Hepatocyte (in vitro differentiated cells): ENCODE data around the gene CXCR5.

Source experiments
- EZH2 ChIP-seq: fragments of 200-600 bp; sonication (generic); IDR thresholded peaks from 2 replicates; pipeline ENCODE4 v1.6.1; 2016; ENCODE audit warnings: antibody characterized with exemption, mild to moderate bottlenecking, borderline replicate concordance
- EZH2phosphoT487 ChIP-seq: fragments of 200-600 bp; sonication (generic); IDR thresholded peaks from one replicate; pipeline ENCODE4 v1.6.1; 2018; ENCODE audit warnings: antibody characterized with exemption, mild to moderate bottlenecking, low read depth, moderate library complexity; ENCODE audit not compliant: unreplicated experiment, severe bottlenecking
- TF ChIP-seq, protein P1 (sequence below): fragments of 200-600 bp; sonication (generic); IDR thresholded peaks from 2 replicates; pipeline ENCODE4 v1.5.1; 2016; ENCODE audit warnings: antibody characterized with exemption, mild to moderate bottlenecking; ENCODE audit not compliant: poor library complexity

DNA sequence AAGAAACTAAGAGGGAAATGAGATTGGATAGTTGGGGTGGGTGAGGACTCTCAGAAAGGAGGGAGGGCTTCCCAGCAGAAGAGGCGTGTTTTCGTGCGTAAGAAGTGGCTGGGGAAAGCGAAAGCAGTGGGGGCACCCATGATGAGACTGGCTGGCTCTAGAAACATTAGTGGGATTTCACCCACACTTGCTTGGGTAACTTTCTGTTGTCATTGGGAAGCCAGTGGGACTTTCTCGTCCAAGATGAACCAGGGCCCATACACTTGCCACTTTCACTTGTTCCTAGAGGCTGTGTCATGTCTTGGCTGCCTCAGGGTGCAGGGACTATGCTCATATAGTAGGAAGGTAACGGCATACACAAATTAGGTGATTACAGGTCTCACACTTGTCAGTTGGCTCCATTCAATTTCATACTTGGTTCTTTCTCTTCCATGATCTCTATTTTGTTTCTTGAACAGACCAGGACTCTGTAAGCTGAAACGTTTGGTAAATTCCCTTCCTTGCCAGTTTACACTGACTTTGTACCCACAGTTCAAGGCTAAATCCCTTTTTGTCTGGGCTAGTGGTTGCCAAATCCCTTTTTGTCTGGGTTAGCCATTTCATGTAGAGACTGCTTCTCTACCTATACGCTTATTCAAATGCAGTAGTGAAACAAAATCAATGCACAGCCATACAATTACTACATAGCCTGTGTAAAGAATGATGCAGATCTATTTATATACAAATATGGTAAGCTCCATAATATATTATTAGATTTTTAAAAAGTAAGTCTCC is 42.0 kb upstream of the CXCR5 start:
- TF ChIP-seq EZH2 (no peak), EZH2phosphoT487 (no peak)
- TF ChIP-seq, protein P1, sequence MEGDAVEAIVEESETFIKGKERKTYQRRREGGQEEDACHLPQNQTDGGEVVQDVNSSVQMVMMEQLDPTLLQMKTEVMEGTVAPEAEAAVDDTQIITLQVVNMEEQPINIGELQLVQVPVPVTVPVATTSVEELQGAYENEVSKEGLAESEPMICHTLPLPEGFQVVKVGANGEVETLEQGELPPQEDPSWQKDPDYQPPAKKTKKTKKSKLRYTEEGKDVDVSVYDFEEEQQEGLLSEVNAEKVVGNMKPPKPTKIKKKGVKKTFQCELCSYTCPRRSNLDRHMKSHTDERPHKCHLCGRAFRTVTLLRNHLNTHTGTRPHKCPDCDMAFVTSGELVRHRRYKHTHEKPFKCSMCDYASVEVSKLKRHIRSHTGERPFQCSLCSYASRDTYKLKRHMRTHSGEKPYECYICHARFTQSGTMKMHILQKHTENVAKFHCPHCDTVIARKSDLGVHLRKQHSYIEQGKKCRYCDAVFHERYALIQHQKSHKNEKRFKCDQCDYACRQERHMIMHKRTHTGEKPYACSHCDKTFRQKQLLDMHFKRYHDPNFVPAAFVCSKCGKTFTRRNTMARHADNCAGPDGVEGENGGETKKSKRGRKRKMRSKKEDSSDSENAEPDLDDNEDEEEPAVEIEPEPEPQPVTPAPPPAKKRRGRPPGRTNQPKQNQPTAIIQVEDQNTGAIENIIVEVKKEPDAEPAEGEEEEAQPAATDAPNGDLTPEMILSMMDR: no peak
